Keratinocyte (primary cell): ENCODE measurements around the gene CNIH2.

Experiments used
- CTCF ChIP-seq, 3 experiments: IDR thresholded peaks in 1 of 3; conservative IDR thresholded peaks in 1 of 3; optimal IDR thresholded peaks in 1 of 3; 2 replicates in 2 of 3; 3 replicates in 1 of 3; pipeline versions ENCODE3 to v1.5.1; 2011; ENCODE audit warnings: low read length in 3 of 3, mild to moderate bottlenecking in 3 of 3, moderate library complexity in 2 of 3, control low read depth in 1 of 3, inconsistent platforms in 1 of 3; ENCODE audit not compliant: insufficient read depth in 2 of 3; ENCODE audit errors: extremely low read depth in 1 of 3
- EZH2 ChIP-seq: IDR thresholded peaks from one replicate; pipeline ENCODE4 v1.6.1; 2012; ENCODE audit warnings: inconsistent platforms, mild to moderate bottlenecking, low read length, moderate library complexity

DNA sequence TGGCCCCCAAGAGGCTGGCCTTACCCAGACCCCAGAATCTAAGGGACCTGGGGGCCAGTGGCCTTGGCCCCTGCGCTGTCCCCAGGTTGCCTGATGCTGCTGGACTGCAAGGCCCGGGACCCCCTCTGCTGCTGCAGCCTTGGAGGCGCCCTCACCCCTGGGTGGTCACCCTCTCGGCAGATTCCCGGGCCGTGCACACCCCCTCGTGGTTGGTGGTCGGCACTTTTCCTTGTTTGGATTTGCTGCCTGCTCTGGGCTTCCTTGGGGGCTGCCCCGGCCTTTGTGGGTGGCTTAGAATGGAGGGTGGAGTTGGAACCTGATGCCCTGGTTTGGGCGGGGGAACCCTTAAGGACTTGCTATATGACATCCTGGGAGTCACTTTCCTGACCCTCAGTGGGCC lies 53.0 kb downstream of the CNIH2 start:
- TF ChIP-seq CTCF (optimal IDR thresholded peaks at IDR 0.05 in 1 of 3, IDR thresholded peaks at IDR 0.05 in 1 of 3, conservative IDR thresholded peaks at IDR 0.05 in 1 of 3; ENCODE audit: extremely low read depth in 1 of 3, insufficient read depth in 2 of 3, low read length in 3 of 3) (no peak), EZH2 (no peak)
